Astrocyte (in vitro differentiated cells and primary cell): ENCODE data around the gene NBDY. TPM values are rescaled to one million over a fixed set of nuclear protein-coding genes. Genes with fewer than 3 reads are reported as not detected.
"Not testable (repeated sequence)": the region's sequence is repeated elsewhere in the genome, so short reads cannot be mapped to it uniquely, and the experiment has no call there.

Source experiments
- DNase-seq: peaks from one replicate; pipeline ENCODE4 v3.0.0-alpha.2; 2010; ENCODE audit warnings: low read depth
- FAIRE-seq: peaks from 2 replicates; lab custom pipeline; 2011; peaks lifted over from hg19 to GRCh38; lab: Jason Lieb, UNC
- H2AFZ ChIP-seq: 2 replicates; pipeline ENCODE4 v1.6.0; 2012; ENCODE audit warnings: low read depth, low read length, inconsistent platforms
- H3K27ac ChIP-seq: 2 replicates; pipeline ENCODE4 v1.5.1; 2011; ENCODE audit warnings: low read depth, low read length, inconsistent platforms
- H3K27me3 ChIP-seq: 2 replicates; pipeline ENCODE4 v1.6.0; 2011; ENCODE audit warnings: low read length, inconsistent platforms; ENCODE audit not compliant: insufficient read depth
- H3K36me3 ChIP-seq: 2 replicates; pipeline ENCODE4 v1.5.1; 2011; ENCODE audit warnings: low read length, inconsistent platforms; ENCODE audit not compliant: insufficient read depth
- H3K4me1 ChIP-seq: 2 replicates; pipeline ENCODE4 v1.5.1; 2011; ENCODE audit warnings: low read length, inconsistent platforms; ENCODE audit not compliant: insufficient read depth
- H3K4me2 ChIP-seq: 2 replicates; pipeline ENCODE4 v1.6.0; 2012; ENCODE audit warnings: low read length, inconsistent platforms
- H3K4me3 ChIP-seq: 2 replicates; pipeline ENCODE4 v1.5.1; 2011; ENCODE audit warnings: low read depth, mild to moderate bottlenecking, low read length, inconsistent platforms; ENCODE audit not compliant: insufficient read depth
- H3K79me2 ChIP-seq: 2 replicates; pipeline ENCODE4 v1.6.0; 2012; ENCODE audit warnings: mild to moderate bottlenecking, low read length, inconsistent platforms; ENCODE audit not compliant: insufficient read depth
- H3K9ac ChIP-seq: 2 replicates; pipeline ENCODE4 v1.6.0; 2012; ENCODE audit warnings: mild to moderate bottlenecking, low read length, inconsistent platforms
- H3K9me3 ChIP-seq: 2 replicates; pipeline ENCODE4 v1.5.1; 2012; ENCODE audit warnings: low read depth, mild to moderate bottlenecking, low read length, inconsistent platforms; ENCODE audit not compliant: insufficient read depth
- H4K20me1 ChIP-seq: 2 replicates; pipeline ENCODE4 v1.6.0; 2012; ENCODE audit warnings: low read length, inconsistent platforms; ENCODE audit not compliant: insufficient read depth
- H3K27ac Mint-ChIP-seq: one replicate; pipeline ENCODE4 v1.8.0; 2021; ENCODE audit warnings: mild to moderate bottlenecking, mixed read lengths; ENCODE audit not compliant: unreplicated experiment
- H3K27me3 Mint-ChIP-seq: one replicate; pipeline ENCODE4 v1.8.0; 2021; ENCODE audit warnings: low read depth, mixed read lengths; ENCODE audit not compliant: unreplicated experiment
- H3K36me3 Mint-ChIP-seq: one replicate; pipeline ENCODE4 v1.8.0; 2021; ENCODE audit warnings: low read depth, mixed read lengths; ENCODE audit not compliant: unreplicated experiment
- H3K4me1 Mint-ChIP-seq: one replicate; pipeline ENCODE4 v1.8.0; 2021; ENCODE audit warnings: low read depth, mixed read lengths; ENCODE audit not compliant: unreplicated experiment
- H3K4me3 Mint-ChIP-seq: one replicate; pipeline ENCODE4 v1.8.0; 2021; ENCODE audit warnings: mild to moderate bottlenecking, moderate library complexity, mixed read lengths; ENCODE audit not compliant: unreplicated experiment
- H3K9me3 Mint-ChIP-seq: one replicate; pipeline ENCODE4 v1.8.0; 2021; ENCODE audit warnings: mild to moderate bottlenecking, mixed read lengths; ENCODE audit not compliant: unreplicated experiment
- CTCF ChIP-seq: IDR thresholded peaks from 2 replicates; pipeline ENCODE4 v1.5.1; 2011; ENCODE audit warnings: low read depth, mild to moderate bottlenecking, inconsistent platforms, low read length, moderate library complexity; ENCODE audit not compliant: insufficient read depth
- EZH2 ChIP-seq: IDR thresholded peaks from 2 replicates; pipeline ENCODE4 v1.6.1; 2012; ENCODE audit warnings: mild to moderate bottlenecking, low read length, inconsistent platforms; ENCODE audit not compliant: insufficient read depth
- total RNA-seq: library from RNA; stranded (reverse); gene quantifications from 2 replicates; pipeline ENCODE4 v1.2.1, GENCODE V29; 2021

NBDY gene
- total RNA-seq, 1 donor from 2014 or later, result 86.9 TPM

- Histone ChIP-seq H3K9ac (no peak overlapping the region), H2AFZ (no peak overlapping the region), H4K20me1 (peaks cover 13% of the 10 kb centered on the region), H3K36me3 (no peaks in the 10 kb centered on the region), H3K4me1 (no peaks in the 10 kb centered on the region), H3K4me3 (no peak overlapping the region), H3K27ac (no peak overlapping the region), H3K79me2 (no peaks in the 10 kb centered on the region), H3K27me3 (no peaks in the 10 kb centered on the region), H3K9me3 (no peaks in the 10 kb centered on the region), H3K4me2 (no peak overlapping the region)
- Mint-ChIP-seq H3K27ac (no peak overlapping the region), H3K36me3 (no peaks in the 10 kb centered on the region), H3K9me3 (no peaks in the 10 kb centered on the region), H3K27me3 (no peaks in the 10 kb centered on the region), H3K4me3 (no peak overlapping the region), H3K4me1 (peaks cover 13% of the 10 kb centered on the region)
- TF ChIP-seq CTCF, result no peak
- no peak for TF ChIP-seq EZH2
- DNase-seq (no peak), FAIRE-seq (no peak)
These were observed 75.0 kb downstream of the NBDY start for GRCh38 chrX:56803850-56804681.

GRCh38 chrX:56804867-56805266, 75.8 kb downstream of the NBDY start:
- no peak for TF ChIP-seq CTCF
- no peaks in the 10 kb centered on the region for H3K9me3 ChIP-seq
- H3K27me3 ChIP-seq, result no peaks in the 10 kb centered on the region
- H3K4me1 ChIP-seq, result no peaks in the 10 kb centered on the region
- no peaks in the 10 kb centered on the region for H3K36me3 Mint-ChIP-seq
- peaks cover 11% of the 10 kb centered on the region for H3K4me1 Mint-ChIP-seq
- no peak overlapping the region for H3K27ac ChIP-seq
- H3K4me3 ChIP-seq, result no peak overlapping the region
- H3K79me2 ChIP-seq, result no peaks in the 10 kb centered on the region
- H3K27ac Mint-ChIP-seq, result no peak overlapping the region
- no peak for DNase-seq
- H3K4me3 Mint-ChIP-seq, result no peak overlapping the region
- H3K27me3 Mint-ChIP-seq, result no peaks in the 10 kb centered on the region
- H3K9me3 Mint-ChIP-seq, result no peaks in the 10 kb centered on the region
- H2AFZ ChIP-seq, result no peak overlapping the region
- FAIRE-seq, result no peak
- H3K36me3 ChIP-seq, result no peaks in the 10 kb centered on the region
- H3K4me2 ChIP-seq, result no peak overlapping the region
- H4K20me1 ChIP-seq, result peaks cover 10% of the 10 kb centered on the region
- no peak overlapping the region for H3K9ac ChIP-seq

GRCh38 chrX:56805399-56805798, 76.4 kb downstream of the NBDY start:
- no peaks in the 10 kb centered on the region for H3K9me3 Mint-ChIP-seq
- H3K4me3 Mint-ChIP-seq, result no peak overlapping the region
- no peak overlapping the region for H3K4me2 ChIP-seq
- peaks cover 10% of the 10 kb centered on the region for H4K20me1 ChIP-seq
- FAIRE-seq (no peak), DNase-seq (no peak)
- H3K36me3 Mint-ChIP-seq, result peaks cover 2% of the 10 kb centered on the region
- no peak overlapping the region for H3K9ac ChIP-seq
- H3K27ac Mint-ChIP-seq, result no peak overlapping the region
- H2AFZ ChIP-seq, result no peak overlapping the region
- no peak for TF ChIP-seq EZH2
- TF ChIP-seq CTCF, result no peak
- no peaks in the 10 kb centered on the region for H3K36me3 ChIP-seq
- peaks cover 6% of the 10 kb centered on the region for H3K4me1 Mint-ChIP-seq
- no peak overlapping the region for H3K4me3 ChIP-seq
- no peaks in the 10 kb centered on the region for H3K4me1 ChIP-seq
- no peaks in the 10 kb centered on the region for H3K27me3 ChIP-seq
- H3K27ac ChIP-seq, result no peak overlapping the region
- no peaks in the 10 kb centered on the region for H3K79me2 ChIP-seq
- no peaks in the 10 kb centered on the region for H3K9me3 ChIP-seq
- no peaks in the 10 kb centered on the region for H3K27me3 Mint-ChIP-seq

- not testable (repeated sequence) for H3K4me2 ChIP-seq, FAIRE-seq, H3K36me3 ChIP-seq, H3K27me3 Mint-ChIP-seq, DNase-seq, H3K4me1 Mint-ChIP-seq, H3K4me3 Mint-ChIP-seq, H3K27ac Mint-ChIP-seq, H3K4me3 ChIP-seq, H3K9me3 Mint-ChIP-seq, H3K27me3 ChIP-seq, H2AFZ ChIP-seq, H3K36me3 Mint-ChIP-seq, H3K9ac ChIP-seq, H3K4me1 ChIP-seq, H3K27ac ChIP-seq, H3K9me3 ChIP-seq, H3K79me2 ChIP-seq
- H4K20me1 ChIP-seq, result peaks cover 10% of the 10 kb centered on the region
These were observed 77.1 kb downstream of the NBDY start for GRCh38 chrX:56806176-56806575.
